ENCODE data around the gene CCDC178.

DNA sequence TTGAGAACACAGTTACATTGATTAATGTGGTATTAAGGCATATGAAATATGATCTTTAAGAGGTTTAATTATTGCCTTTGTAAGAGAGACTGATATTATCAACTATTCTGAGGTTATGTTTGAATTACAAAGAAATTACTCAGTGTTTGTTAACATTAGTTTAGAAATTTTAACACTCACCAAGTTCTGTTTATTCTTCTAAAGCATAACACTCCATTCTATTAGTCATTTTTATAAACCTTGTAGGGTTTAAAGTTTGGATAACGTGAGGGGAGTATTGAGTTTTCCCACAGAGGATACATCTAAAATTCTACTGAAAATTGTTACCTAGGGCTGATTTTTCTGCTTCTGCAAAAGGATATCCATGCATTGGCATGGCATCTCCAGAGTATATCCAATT, 7.7 kb downstream of the CCDC178 start:
- TF ChIP-seq, protein P1, sequence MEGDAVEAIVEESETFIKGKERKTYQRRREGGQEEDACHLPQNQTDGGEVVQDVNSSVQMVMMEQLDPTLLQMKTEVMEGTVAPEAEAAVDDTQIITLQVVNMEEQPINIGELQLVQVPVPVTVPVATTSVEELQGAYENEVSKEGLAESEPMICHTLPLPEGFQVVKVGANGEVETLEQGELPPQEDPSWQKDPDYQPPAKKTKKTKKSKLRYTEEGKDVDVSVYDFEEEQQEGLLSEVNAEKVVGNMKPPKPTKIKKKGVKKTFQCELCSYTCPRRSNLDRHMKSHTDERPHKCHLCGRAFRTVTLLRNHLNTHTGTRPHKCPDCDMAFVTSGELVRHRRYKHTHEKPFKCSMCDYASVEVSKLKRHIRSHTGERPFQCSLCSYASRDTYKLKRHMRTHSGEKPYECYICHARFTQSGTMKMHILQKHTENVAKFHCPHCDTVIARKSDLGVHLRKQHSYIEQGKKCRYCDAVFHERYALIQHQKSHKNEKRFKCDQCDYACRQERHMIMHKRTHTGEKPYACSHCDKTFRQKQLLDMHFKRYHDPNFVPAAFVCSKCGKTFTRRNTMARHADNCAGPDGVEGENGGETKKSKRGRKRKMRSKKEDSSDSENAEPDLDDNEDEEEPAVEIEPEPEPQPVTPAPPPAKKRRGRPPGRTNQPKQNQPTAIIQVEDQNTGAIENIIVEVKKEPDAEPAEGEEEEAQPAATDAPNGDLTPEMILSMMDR (IDR thresholded peaks at IDR 0.05; ENCODE audit: extremely low read depth in 1 of 2, insufficient read depth in 1 of 2, low read depth in 1 of 2, low read length in 2 of 2) = no peak
- no peak for TF ChIP-seq POLR2AphosphoS5 (IDR thresholded peaks at IDR 0.05; ENCODE audit: insufficient read depth, low read depth, low read length)
- no peak for TF ChIP-seq POLR2A (IDR thresholded peaks at IDR 0.05; ENCODE audit: low read depth, low read length)
- TF ChIP-seq EZH2 (IDR thresholded peaks at IDR 0.05; ENCODE audit: borderline replicate concordance, low read depth, low read length, severe bottlenecking) = no peak
- TF ChIP-seq GATA2 (IDR thresholded peaks at IDR 0.05; ENCODE audit: insufficient read depth, insufficient read length, low read depth, low read length) = no peak
- no peak for TF ChIP-seq JUN (IDR thresholded peaks at IDR 0.05; ENCODE audit: borderline replicate concordance, insufficient read depth, insufficient read length, low read depth)
- TF ChIP-seq, protein P2, sequence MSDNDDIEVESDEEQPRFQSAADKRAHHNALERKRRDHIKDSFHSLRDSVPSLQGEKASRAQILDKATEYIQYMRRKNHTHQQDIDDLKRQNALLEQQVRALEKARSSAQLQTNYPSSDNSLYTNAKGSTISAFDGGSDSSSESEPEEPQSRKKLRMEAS (IDR thresholded peaks at IDR 0.05; ENCODE audit: insufficient read depth, insufficient read length) = no peak
